HL-60/S4 (cell line): ENCODE measurements around the gene PEX11G.

Source experiments
- in situ Hi-C: fragments of 300-500 bp; cut with MboI; formaldehyde crosslinking; loops from 2 replicates; pipeline ENCODE4 v1.14.3; 2022; ENCODE audit warnings: low sequenced_read_pairs

Gene PEX11G

GRCh38 chr19:7500811-7501450 lies 12.1 kb upstream of the PEX11G start:
- in situ Hi-C loops = no loop called here

- in situ Hi-C loops = no loop called here
Measured at GRCh38 chr19:7497292-7497691, 8.5 kb upstream of the PEX11G start.

- in situ Hi-C loops = no loop called here
Measured at GRCh38 chr19:7494416-7495098, 5.7 kb upstream of the PEX11G start.

- in situ Hi-C loops = no loop called here
Measured at GRCh38 chr19:7492558-7492957, 3.7 kb upstream of the PEX11G start.

GRCh38 chr19:7492142-7492541 lies 3.3 kb upstream of the PEX11G start:
- in situ Hi-C loops = no loop called here

GRCh38 chr19:7489609-7490044 lies 792 bp upstream of the PEX11G start:
- in situ Hi-C loops = no loop called here

- in situ Hi-C loops = no loop called here
Measured at GRCh38 chr19:7486923-7487322, 1.9 kb downstream of the PEX11G start.

- in situ Hi-C loops = no loop called here
Measured at GRCh38 chr19:7483720-7484201, 5.1 kb downstream of the PEX11G start.

GRCh38 chr19:7482584-7483439 lies 6.0 kb downstream of the PEX11G start:
- in situ Hi-C loops = no loop called here

GRCh38 chr19:7480970-7481255 lies 7.9 kb downstream of the PEX11G start:
- in situ Hi-C loops = no loop called here

GRCh38 chr19:7480222-7480969 lies 8.4 kb downstream of the PEX11G start:
- in situ Hi-C loops = no loop called here

- in situ Hi-C loops = no loop called here
Measured at GRCh38 chr19:7478843-7479227, 10.0 kb downstream of the PEX11G start.

GRCh38 chr19:7478173-7478842 lies 10.5 kb downstream of the PEX11G start:
- in situ Hi-C loops = no loop called here

GRCh38 chr19:7477758-7478157 lies 11.1 kb downstream of the PEX11G start:
- in situ Hi-C loops = no loop called here

- in situ Hi-C loops = no loop called here
Measured at GRCh38 chr19:7476777-7477494, 11.9 kb downstream of the PEX11G start.

GRCh38 chr19:7476241-7476640 lies 12.6 kb downstream of the PEX11G start:
- in situ Hi-C loops = no loop called here

- in situ Hi-C loops = no loop called here
Measured at GRCh38 chr19:7475665-7476064, 13.2 kb downstream of the PEX11G start.

- in situ Hi-C loops = no loop called here
Measured at GRCh38 chr19:7471696-7472615, 16.9 kb downstream of the PEX11G start.
